HepG2 (cell line): ENCODE results near the gene CD248. TPM values are rescaled to one million over a fixed set of nuclear protein-coding genes. Genes with fewer than 3 reads are reported as not detected.
A peak's percentile ranks its signal among the peaks of the same experiment; 100 is the strongest.

Experiments used
- CSRNP2 ChIP-seq: sonication (generic); formaldehyde crosslinking; conservative IDR thresholded peaks from 2 replicates; pipeline ENCODE4 v1.8.0; 2022; ENCODE audit warnings: low read depth, missing genetic modification reagents
- GLMP ChIP-seq: sonication (generic); formaldehyde crosslinking; IDR thresholded peaks from 2 replicates; pipeline ENCODE4 v1.9.0; 2021; ENCODE audit warnings: missing genetic modification reagents, mild to moderate bottlenecking, borderline replicate concordance
- HDAC6 ChIP-seq: fragments of 200-600 bp; sonication (generic); IDR thresholded peaks from 2 replicates; pipeline ENCODE4 v1.7.0; 2017; ENCODE audit warnings: mild to moderate bottlenecking, antibody characterized with exemption, low read length, low read depth
- TBX2 ChIP-seq: sonication (generic); formaldehyde crosslinking; IDR thresholded peaks from 2 replicates; pipeline ENCODE4 v1.5.0; 2020; ENCODE audit warnings: missing genetic modification reagents, mild to moderate bottlenecking, borderline replicate concordance
- ZFX ChIP-seq: sonication (generic); formaldehyde crosslinking; IDR thresholded peaks from 2 replicates; pipeline ENCODE4 v1.4.0; 2020; ENCODE audit warnings: mild to moderate bottlenecking, low read depth, missing genetic modification reagents, moderate library complexity
- ZNF282 ChIP-seq: fragments of 450-650 bp; IDR thresholded peaks from 2 replicates; pipeline ENCODE4 v1.6.1; 2018; ENCODE audit not compliant: partially characterized antibody
- ZNF382 ChIP-seq: sonication (generic); formaldehyde crosslinking; IDR thresholded peaks from 2 replicates; pipeline ENCODE4 v1.5.0; 2020; ENCODE audit warnings: missing genetic modification reagents, mild to moderate bottlenecking, borderline replicate concordance
- ZNF446 ChIP-seq: sonication (generic); formaldehyde crosslinking; IDR thresholded peaks from 2 replicates; pipeline ENCODE4 v1.5.0; 2020; ENCODE audit warnings: mild to moderate bottlenecking, missing genetic modification reagents
- ZNF619 ChIP-seq: sonication (generic); formaldehyde crosslinking; IDR thresholded peaks from 2 replicates; pipeline ENCODE4 v1.4.0; 2020; ENCODE audit warnings: mild to moderate bottlenecking, missing genetic modification reagents
- ZNF777 ChIP-seq: sonication (generic); formaldehyde crosslinking; IDR thresholded peaks from 2 replicates; pipeline ENCODE4 v1.4.0; 2020; ENCODE audit warnings: missing genetic modification reagents
- ZNF788 ChIP-seq: sonication (generic); formaldehyde crosslinking; IDR thresholded peaks from 2 replicates; pipeline ENCODE4 v1.5.0; 2020; ENCODE audit warnings: mild to moderate bottlenecking, missing genetic modification reagents, borderline replicate concordance
- polyA plus RNA-seq, 8 experiments: library from polyadenylated mRNA; depleted of rRNA in 3 of 8; stranded (reverse) in 7 of 8; unstranded in 1 of 8; fragments of >200 nt; fragmentation: Illumina TruSeq in 4 of 8; extraction: Trizol in 4 of 8; gene quantifications; 2 replicates each; pipeline versions ENCODE4 v1.2.1 to v1.2.3, GENCODE V29; 2011 to 2016; ENCODE audit warnings: low read depth in 4 of 8, missing spikeins in 1 of 8, mixed read lengths in 1 of 8; ENCODE audit not compliant: insufficient read depth in 1 of 8
- total RNA-seq, 5 experiments: library from RNA; depleted of rRNA; stranded (reverse); fragments of >200 nt; fragmentation: Illumina TruSeq; extraction: Trizol; gene quantifications; 2 replicates each; pipeline ENCODE4 v1.2.3, GENCODE V29; 2016; ENCODE audit warnings: low read depth in 1 of 5
- TF ChIP-seq, protein P1 (sequence below): sonication (generic); formaldehyde crosslinking; IDR thresholded peaks from 2 replicates; pipeline ENCODE4 v1.5.1; 2020; ENCODE audit warnings: mild to moderate bottlenecking, missing genetic modification reagents, moderate library complexity
- TF ChIP-seq, protein P2 (sequence below): sonication (generic); formaldehyde crosslinking; IDR thresholded peaks from 2 replicates; pipeline ENCODE4 v1.5.1; 2020; ENCODE audit warnings: missing genetic modification reagents, mild to moderate bottlenecking, borderline replicate concordance
- TF ChIP-seq, protein P3 (sequence below): sonication (generic); formaldehyde crosslinking; IDR thresholded peaks from 2 replicates; pipeline ENCODE4 v1.4.0; 2020; ENCODE audit warnings: missing genetic modification reagents

CD248 gene
- total and polyA plus RNA-seq, 2 of the 13 experiments (the other 11 are each of a cell fraction or from before 2014, with no cell fraction given): 0.25 to 0.35 TPM

DNA sequence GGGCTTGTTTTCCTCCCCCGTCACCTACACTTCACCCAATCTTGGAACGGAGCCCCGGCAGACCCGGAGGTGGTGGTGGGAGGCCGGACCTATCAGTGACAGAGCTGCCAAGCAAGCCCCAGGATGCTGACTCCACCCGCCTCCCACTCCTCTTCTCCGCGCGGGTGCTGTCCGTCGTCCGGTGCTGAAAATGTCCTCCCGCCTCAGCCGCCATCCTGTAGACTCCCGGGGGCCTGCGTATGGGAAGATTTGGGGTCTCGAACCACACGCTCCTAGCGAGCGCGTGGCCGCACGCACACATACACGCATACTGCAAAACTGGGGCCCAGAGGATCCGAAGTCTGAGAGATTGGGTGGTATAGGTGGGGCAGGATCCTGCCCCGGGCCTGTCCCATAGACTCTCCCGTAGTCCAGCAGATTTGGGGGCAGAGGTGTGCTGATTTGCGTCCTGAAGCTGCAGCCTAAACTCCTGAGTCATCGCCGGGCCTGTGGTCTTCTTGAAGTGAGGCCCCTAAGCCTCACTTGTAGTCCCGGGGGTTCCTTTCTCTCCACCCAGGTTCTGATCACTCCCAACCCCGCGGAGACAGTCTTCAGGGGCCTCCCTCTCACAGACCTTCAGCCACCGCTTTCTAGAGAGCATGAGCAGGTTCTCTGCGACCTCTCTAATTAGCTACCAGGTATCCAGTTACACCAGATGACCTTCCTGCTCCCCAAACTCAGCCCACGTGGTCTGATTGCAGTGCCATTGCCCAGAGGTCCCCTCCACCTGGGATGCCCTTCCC, 27.1 kb downstream of the CD248 start (continued):
- TF ChIP-seq CSRNP2: peak; percentile 85; the same call in 1 of the 2 replicates
- TF ChIP-seq HDAC6: no peak
- TF ChIP-seq, protein P1, sequence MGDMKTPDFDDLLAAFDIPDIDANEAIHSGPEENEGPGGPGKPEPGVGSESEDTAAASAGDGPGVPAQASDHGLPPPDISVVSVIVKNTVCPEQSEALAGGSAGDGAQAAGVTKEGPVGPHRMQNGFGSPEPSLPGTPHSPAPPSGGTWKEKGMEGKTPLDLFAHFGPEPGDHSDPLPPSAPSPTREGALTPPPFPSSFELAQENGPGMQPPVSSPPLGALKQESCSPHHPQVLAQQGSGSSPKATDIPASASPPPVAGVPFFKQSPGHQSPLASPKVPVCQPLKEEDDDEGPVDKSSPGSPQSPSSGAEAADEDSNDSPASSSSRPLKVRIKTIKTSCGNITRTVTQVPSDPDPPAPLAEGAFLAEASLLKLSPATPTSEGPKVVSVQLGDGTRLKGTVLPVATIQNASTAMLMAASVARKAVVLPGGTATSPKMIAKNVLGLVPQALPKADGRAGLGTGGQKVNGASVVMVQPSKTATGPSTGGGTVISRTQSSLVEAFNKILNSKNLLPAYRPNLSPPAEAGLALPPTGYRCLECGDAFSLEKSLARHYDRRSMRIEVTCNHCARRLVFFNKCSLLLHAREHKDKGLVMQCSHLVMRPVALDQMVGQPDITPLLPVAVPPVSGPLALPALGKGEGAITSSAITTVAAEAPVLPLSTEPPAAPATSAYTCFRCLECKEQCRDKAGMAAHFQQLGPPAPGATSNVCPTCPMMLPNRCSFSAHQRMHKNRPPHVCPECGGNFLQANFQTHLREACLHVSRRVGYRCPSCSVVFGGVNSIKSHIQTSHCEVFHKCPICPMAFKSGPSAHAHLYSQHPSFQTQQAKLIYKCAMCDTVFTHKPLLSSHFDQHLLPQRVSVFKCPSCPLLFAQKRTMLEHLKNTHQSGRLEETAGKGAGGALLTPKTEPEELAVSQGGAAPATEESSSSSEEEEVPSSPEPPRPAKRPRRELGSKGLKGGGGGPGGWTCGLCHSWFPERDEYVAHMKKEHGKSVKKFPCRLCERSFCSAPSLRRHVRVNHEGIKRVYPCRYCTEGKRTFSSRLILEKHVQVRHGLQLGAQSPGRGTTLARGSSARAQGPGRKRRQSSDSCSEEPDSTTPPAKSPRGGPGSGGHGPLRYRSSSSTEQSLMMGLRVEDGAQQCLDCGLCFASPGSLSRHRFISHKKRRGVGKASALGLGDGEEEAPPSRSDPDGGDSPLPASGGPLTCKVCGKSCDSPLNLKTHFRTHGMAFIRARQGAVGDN (CRISPR knock-in tag): peak; percentile 76
- TF ChIP-seq GLMP (CRISPR knock-in tag): no peak
- TF ChIP-seq, protein P2, sequence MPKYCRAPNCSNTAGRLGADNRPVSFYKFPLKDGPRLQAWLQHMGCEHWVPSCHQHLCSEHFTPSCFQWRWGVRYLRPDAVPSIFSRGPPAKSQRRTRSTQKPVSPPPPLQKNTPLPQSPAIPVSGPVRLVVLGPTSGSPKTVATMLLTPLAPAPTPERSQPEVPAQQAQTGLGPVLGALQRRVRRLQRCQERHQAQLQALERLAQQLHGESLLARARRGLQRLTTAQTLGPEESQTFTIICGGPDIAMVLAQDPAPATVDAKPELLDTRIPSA (CRISPR knock-in tag): 0 out of 2 replicates have a peak, but pooled peaks have one; percentile 28
- no peak for TF ChIP-seq ZNF777 (CRISPR knock-in tag)
- TF ChIP-seq ZFX (CRISPR knock-in tag): no peak
- no peak for TF ChIP-seq ZNF619
- TF ChIP-seq, protein P3, sequence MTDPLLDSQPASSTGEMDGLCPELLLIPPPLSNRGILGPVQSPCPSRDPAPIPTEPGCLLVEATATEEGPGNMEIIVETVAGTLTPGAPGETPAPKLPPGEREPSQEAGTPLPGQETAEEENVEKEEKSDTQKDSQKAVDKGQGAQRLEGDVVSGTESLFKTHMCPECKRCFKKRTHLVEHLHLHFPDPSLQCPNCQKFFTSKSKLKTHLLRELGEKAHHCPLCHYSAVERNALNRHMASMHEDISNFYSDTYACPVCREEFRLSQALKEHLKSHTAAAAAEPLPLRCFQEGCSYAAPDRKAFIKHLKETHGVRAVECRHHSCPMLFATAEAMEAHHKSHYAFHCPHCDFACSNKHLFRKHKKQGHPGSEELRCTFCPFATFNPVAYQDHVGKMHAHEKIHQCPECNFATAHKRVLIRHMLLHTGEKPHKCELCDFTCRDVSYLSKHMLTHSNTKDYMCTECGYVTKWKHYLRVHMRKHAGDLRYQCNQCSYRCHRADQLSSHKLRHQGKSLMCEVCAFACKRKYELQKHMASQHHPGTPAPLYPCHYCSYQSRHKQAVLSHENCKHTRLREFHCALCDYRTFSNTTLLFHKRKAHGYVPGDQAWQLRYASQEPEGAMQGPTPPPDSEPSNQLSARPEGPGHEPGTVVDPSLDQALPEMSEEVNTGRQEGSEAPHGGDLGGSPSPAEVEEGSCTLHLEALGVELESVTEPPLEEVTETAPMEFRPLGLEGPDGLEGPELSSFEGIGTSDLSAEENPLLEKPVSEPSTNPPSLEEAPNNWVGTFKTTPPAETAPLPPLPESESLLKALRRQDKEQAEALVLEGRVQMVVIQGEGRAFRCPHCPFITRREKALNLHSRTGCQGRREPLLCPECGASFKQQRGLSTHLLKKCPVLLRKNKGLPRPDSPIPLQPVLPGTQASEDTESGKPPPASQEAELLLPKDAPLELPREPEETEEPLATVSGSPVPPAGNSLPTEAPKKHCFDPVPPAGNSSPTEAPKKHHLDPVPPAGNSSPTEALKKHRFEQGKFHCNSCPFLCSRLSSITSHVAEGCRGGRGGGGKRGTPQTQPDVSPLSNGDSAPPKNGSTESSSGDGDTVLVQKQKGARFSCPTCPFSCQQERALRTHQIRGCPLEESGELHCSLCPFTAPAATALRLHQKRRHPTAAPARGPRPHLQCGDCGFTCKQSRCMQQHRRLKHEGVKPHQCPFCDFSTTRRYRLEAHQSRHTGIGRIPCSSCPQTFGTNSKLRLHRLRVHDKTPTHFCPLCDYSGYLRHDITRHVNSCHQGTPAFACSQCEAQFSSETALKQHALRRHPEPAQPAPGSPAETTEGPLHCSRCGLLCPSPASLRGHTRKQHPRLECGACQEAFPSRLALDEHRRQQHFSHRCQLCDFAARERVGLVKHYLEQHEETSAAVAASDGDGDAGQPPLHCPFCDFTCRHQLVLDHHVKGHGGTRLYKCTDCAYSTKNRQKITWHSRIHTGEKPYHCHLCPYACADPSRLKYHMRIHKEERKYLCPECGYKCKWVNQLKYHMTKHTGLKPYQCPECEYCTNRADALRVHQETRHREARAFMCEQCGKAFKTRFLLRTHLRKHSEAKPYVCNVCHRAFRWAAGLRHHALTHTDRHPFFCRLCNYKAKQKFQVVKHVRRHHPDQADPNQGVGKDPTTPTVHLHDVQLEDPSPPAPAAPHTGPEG (CRISPR knock-in tag): peak; percentile 77; the same call in 1 of the 2 replicates
- TF ChIP-seq ZNF788: no peak; the same call in 1 of the 2 replicates
- TF ChIP-seq TBX2 (CRISPR knock-in tag): no peak; the same call in 1 of the 2 replicates
- peak; percentile 82; the same call in 1 of the 2 replicates for TF ChIP-seq ZNF446 (CRISPR knock-in tag)
- TF ChIP-seq ZNF382 (CRISPR knock-in tag): no peak
- no peak for TF ChIP-seq ZNF282
